ENCODE measurements around the gene HELQ.

GRCh38 chr4:83389037-83389720 is 66.4 kb downstream of the HELQ start:
- no peak for TF ChIP-seq CTCF (IDR thresholded peaks at IDR 0.05; ENCODE audit: poor library complexity)
- TF ChIP-seq EZH2phosphoT487 (IDR thresholded peaks at IDR 0.05; ENCODE audit: low read depth, severe bottlenecking, unreplicated experiment): no peak
